GM12872 (cell line): Measurements from ENCODE around the gene SLC9A4.
A peak's percentile ranks its signal among the peaks of the same experiment; 100 is the strongest.

ENCODE experiments used
- CTCF ChIP-seq: IDR thresholded peaks from 3 replicates; pipeline ENCODE4 v1.5.1; 2011; ENCODE audit warnings: low read depth, mild to moderate bottlenecking, low read length, moderate library complexity; ENCODE audit not compliant: insufficient read depth

SLC9A4 gene

GRCh38 chr2:102439065-102439695 is 33.8 kb upstream of the SLC9A4 start:
- TF ChIP-seq CTCF, result no peak

GRCh38 chr2:102442967-102443828 is 29.8 kb upstream of the SLC9A4 start:
- TF ChIP-seq CTCF, result peak; percentile 68

- no peak for TF ChIP-seq CTCF
These were observed 28.8 kb upstream of the SLC9A4 start for GRCh38 chr2:102444233-102444632.

- no peak for TF ChIP-seq CTCF
These were observed 26.1 kb upstream of the SLC9A4 start for GRCh38 chr2:102446936-102447335.

- TF ChIP-seq CTCF, result peak; percentile 67
These were observed 23.6 kb upstream of the SLC9A4 start for GRCh38 chr2:102449370-102449974.

- TF ChIP-seq CTCF, result no peak
These were observed 21.1 kb upstream of the SLC9A4 start for GRCh38 chr2:102451968-102452367.

- TF ChIP-seq CTCF, result no peak
These were observed 19.5 kb upstream of the SLC9A4 start for GRCh38 chr2:102453501-102453900.
